ENCODE data around the gene SCAF8. TPM values are rescaled to one million over a fixed set of nuclear protein-coding genes. Genes with fewer than 3 reads are reported as not detected.

The SCAF8 gene
- total and polyA plus RNA-seq, 2 of the 8 experiments (the other 6 are each of a cell fraction or from before 2014, with no cell fraction given): 20.3 to 46.3 TPM

DNA sequence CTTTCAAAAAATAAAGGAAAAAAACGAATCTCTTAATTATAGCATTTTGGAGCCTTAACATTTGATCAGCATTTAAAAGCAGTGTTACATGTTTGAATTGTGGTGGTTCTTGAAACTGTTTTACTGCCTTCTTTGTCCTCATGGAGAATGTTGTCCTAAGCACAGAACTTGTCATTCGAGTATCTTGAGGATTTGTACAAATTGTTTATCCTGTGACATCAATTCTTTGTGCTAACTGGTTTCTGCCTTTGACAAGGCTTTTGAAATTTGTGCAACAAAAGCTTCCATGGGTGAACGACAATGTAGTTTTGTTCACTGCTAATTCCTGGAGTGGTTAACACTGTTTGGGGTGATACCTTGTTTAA lies 130.8 kb downstream of the SCAF8 start:
- H3K18ac ChIP-seq (ENCODE audit: extremely low read depth, low read length): no peak overlapping the region
- no peak overlapping the region for H3K9ac ChIP-seq (replicated peaks in 1 of 4; ENCODE audit: extremely low read depth in 1 of 4, low read depth in 3 of 4, low read length in 3 of 4)
- no peaks in the 10 kb centered on the region for H3K27me3 ChIP-seq (replicated peaks in 1 of 4; ENCODE audit: control insufficient read depth in 3 of 4, extremely low read depth in 1 of 4, insufficient read depth in 3 of 4, low read length in 3 of 4)
- H3K79me2 ChIP-seq (ENCODE audit: control insufficient read depth in 1 of 2, insufficient read depth in 2 of 2, low read length in 2 of 2): peaks cover 0 to 2% of the 10 kb centered on the region in 2 experiments; a peak in 1 of 4 replicates
- no peak overlapping the region for H3K27ac ChIP-seq (ENCODE audit: low read depth, low read length)
- H3K23me2 ChIP-seq (ENCODE audit: low read depth, low read length): no peaks in the 10 kb centered on the region
- ChIA-PET POLR2A (ENCODE audit: partially characterized antibody) (interaction anchor here (0.6 to 1.0 kb wide), 2 partner anchors 10 to 516 kb away, joined by 3 read pairs; no protein-coding TSS in a partner anchor), CTCF (ENCODE audit: partially characterized antibody) (interaction anchor here (1.1 to 1.8 kb wide), 3 partner anchors 8 to 188 kb away, joined by 3 to 4 read pairs (median 3); no protein-coding TSS in a partner anchor)
- H2BK5ac ChIP-seq (ENCODE audit: low read depth, low read length): no peak overlapping the region
- 66% methylated on average over 3 of the region's 3 CpGs; no CpG with 5 or more reads in 1 of the 2 experiments for WGBS, 2 experiments (ENCODE audit: extremely low coverage in 1 of 2, insufficient coverage in 1 of 2, insufficient read length in 1 of 2, insufficient replicate concordance in 2 of 2, low coverage in 1 of 2, low lambda C conversion rate in 2 of 2, missing lambda C conversion rate in 1 of 2)
- H4K5ac ChIP-seq (ENCODE audit: insufficient read length, low read depth, low read length): no peak overlapping the region
- H2BK15ac ChIP-seq (ENCODE audit: low read length): no peak overlapping the region
- H3K79me1 ChIP-seq (ENCODE audit: low read depth, low read length): no peaks in the 10 kb centered on the region; the same call in 1 of the 2 replicates
- peak overlapping the region in 1 of 2 experiments; percentile 24; a peak in 1 of 4 replicates for H3K4me2 ChIP-seq (ENCODE audit: insufficient read depth in 1 of 2, low read depth in 2 of 2, low read length in 2 of 2)
- no peak overlapping the region for H3K4ac ChIP-seq (replicated peaks; ENCODE audit: insufficient read length, low read depth, low read length)
- no peak overlapping the region for H3K56ac ChIP-seq (replicated peaks; ENCODE audit: insufficient read length, low read depth, low read length)
- DNase-seq (ENCODE audit: low read depth in 1 of 2, low spot score in 2 of 2): no peak
- peaks cover 0 to 4% of the 10 kb centered on the region in 2 experiments for H4K20me1 ChIP-seq (replicated peaks in 1 of 2; ENCODE audit: control insufficient read depth in 1 of 2, insufficient read depth in 2 of 2, low read length in 2 of 2)
- H2BK12ac ChIP-seq (ENCODE audit: low read depth, low read length): no peak overlapping the region
- H3K36me3 ChIP-seq (ENCODE audit: control insufficient read depth in 2 of 4, insufficient read depth in 4 of 4, low read length in 3 of 4): no peaks in the 10 kb centered on the region; a peak in 1 of 8 replicates
- no peaks in the 10 kb centered on the region for H3K9me3 ChIP-seq (ENCODE audit: insufficient read depth in 2 of 2, low read depth in 1 of 2, low read length in 1 of 2)
- no peak overlapping the region for H2AFZ ChIP-seq (ENCODE audit: low read length)
- H2BK120ac ChIP-seq (replicated peaks; ENCODE audit: low read depth, low read length): no peak overlapping the region
- no peak for FAIRE-seq
- no peak overlapping the region for H3K23ac ChIP-seq (ENCODE audit: insufficient read length)
- H4K91ac ChIP-seq (replicated peaks; ENCODE audit: insufficient read length, low read length): no peak overlapping the region
- no peak overlapping the region for H2AK5ac ChIP-seq (ENCODE audit: low read depth, low read length)
- no peak overlapping the region for H2BK20ac ChIP-seq (ENCODE audit: low read length)
- no peak overlapping the region for H3K14ac ChIP-seq (ENCODE audit: insufficient read length)
- TF ChIP-seq EZH2 (IDR thresholded peaks at IDR 0.05; ENCODE audit: low read depth, low read length, severe bottlenecking) (no peak), RXRA (IDR thresholded peaks at IDR 0.05; ENCODE audit: insufficient read depth, low read depth, low read length) (no peak)
- peaks cover 0 to 3% (median 0%) of the 10 kb centered on the region in 4 experiments; a peak in 1 of 7 replicates for H3K4me1 ChIP-seq (replicated peaks in 1 of 4; ENCODE audit: control insufficient read depth in 3 of 4, insufficient read depth in 4 of 4, low read length in 3 of 4)
- no peak overlapping the region for H4K8ac ChIP-seq (ENCODE audit: extremely low read depth, insufficient read depth, low read length)
- no peak overlapping the region for H3K4me3 ChIP-seq (ENCODE audit: extremely low read depth in 1 of 4, insufficient read depth in 2 of 4, low read depth in 3 of 4, low read length in 4 of 4)
